ENCODE data around the gene AFAP1. TPM values are rescaled to one million over a fixed set of nuclear protein-coding genes. Genes with fewer than 3 reads are reported as not detected.
A peak's percentile ranks its signal among the peaks of the same experiment; 100 is the strongest.

AFAP1 gene
- total RNA-seq, 1 experiment from 2014 or later = 23.6 TPM

DNA sequence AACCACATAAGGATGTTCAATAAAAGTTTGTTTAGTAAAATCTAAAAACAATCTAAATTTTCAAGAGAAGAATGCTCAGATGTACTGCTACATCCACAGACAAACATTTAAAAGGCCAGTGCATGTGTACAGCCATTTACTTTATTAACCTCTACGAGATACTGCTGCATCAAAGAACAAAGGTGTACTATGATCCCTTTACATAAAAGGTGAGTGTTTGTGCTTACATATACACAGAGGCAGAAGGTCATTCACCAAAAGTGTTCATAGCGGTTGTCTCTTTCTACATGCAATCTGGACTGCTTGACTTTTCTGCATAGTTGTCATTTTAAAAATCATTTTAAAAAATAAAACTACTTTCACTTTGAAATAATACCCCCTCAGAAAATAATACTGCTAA, 81.7 kb downstream of the AFAP1 start (continued):
- TF ChIP-seq SOX15 (CRISPR knock-in tag; IDR thresholded peaks at IDR 0.05) (no peak), TEAD4 (CRISPR knock-in tag; IDR thresholded peaks at IDR 0.05) (no peak)

DNA sequence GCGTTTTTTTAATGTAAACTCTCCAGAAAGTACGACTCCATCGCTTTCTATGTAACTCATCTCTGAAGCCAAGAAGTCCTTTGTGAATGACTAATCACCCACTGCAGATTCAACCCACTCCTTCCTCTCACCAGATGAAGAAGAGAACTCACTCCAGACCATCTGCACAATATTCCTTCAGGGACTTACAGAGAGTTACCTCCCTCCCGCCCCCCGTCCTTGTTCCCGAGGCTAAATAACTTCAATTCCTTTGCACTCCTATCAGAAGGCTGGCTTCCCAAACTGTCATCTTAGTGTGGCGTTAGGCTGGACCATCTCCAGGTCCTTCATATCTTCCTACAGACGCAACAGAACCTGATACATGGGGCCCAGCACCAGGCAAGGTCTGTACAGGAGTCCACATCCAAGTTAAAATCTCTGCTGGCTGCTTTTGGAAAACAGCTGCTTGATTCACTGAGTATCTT, 82.4 kb downstream of the AFAP1 start:
- DNase-seq (ENCODE audit: low spot score) = no peak
- Mint-ChIP-seq H3K9me3 (no peaks in the 10 kb centered on the region), H3K4me3 (no peak overlapping the region), H3K4me1 (peaks cover 59% of the 10 kb centered on the region), H3K27ac (no peak overlapping the region; the same call in 1 of the 2 replicates), H3K27me3 (ENCODE audit: low read depth) (no peaks in the 10 kb centered on the region), H3K36me3 (peaks cover 16% of the 10 kb centered on the region)
- ATAC-seq = no peak
- TF ChIP-seq IRF2 (CRISPR knock-in tag; IDR thresholded peaks at IDR 0.05; ENCODE audit: borderline replicate concordance, low read depth) (no peak), SP1 (CRISPR knock-in tag; conservative IDR thresholded peaks at IDR 0.05) (no peak), ZNF423 (CRISPR knock-in tag; IDR thresholded peaks at IDR 0.05) (no peak), ESRRA (CRISPR knock-in tag; IDR thresholded peaks at IDR 0.05; ENCODE audit: borderline replicate concordance) (no peak), RORB (CRISPR knock-in tag; IDR thresholded peaks at IDR 0.05) (no peak), JAZF1 (CRISPR knock-in tag; IDR thresholded peaks at IDR 0.05) (no peak)
- TF ChIP-seq, protein P1, sequence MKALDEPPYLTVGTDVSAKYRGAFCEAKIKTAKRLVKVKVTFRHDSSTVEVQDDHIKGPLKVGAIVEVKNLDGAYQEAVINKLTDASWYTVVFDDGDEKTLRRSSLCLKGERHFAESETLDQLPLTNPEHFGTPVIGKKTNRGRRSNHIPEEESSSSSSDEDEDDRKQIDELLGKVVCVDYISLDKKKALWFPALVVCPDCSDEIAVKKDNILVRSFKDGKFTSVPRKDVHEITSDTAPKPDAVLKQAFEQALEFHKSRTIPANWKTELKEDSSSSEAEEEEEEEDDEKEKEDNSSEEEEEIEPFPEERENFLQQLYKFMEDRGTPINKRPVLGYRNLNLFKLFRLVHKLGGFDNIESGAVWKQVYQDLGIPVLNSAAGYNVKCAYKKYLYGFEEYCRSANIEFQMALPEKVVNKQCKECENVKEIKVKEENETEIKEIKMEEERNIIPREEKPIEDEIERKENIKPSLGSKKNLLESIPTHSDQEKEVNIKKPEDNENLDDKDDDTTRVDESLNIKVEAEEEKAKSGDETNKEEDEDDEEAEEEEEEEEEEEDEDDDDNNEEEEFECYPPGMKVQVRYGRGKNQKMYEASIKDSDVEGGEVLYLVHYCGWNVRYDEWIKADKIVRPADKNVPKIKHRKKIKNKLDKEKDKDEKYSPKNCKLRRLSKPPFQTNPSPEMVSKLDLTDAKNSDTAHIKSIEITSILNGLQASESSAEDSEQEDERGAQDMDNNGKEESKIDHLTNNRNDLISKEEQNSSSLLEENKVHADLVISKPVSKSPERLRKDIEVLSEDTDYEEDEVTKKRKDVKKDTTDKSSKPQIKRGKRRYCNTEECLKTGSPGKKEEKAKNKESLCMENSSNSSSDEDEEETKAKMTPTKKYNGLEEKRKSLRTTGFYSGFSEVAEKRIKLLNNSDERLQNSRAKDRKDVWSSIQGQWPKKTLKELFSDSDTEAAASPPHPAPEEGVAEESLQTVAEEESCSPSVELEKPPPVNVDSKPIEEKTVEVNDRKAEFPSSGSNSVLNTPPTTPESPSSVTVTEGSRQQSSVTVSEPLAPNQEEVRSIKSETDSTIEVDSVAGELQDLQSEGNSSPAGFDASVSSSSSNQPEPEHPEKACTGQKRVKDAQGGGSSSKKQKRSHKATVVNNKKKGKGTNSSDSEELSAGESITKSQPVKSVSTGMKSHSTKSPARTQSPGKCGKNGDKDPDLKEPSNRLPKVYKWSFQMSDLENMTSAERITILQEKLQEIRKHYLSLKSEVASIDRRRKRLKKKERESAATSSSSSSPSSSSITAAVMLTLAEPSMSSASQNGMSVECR (CRISPR knock-in tag; IDR thresholded peaks at IDR 0.05; ENCODE audit: borderline replicate concordance) = no peak
- TF ChIP-seq, protein P2, sequence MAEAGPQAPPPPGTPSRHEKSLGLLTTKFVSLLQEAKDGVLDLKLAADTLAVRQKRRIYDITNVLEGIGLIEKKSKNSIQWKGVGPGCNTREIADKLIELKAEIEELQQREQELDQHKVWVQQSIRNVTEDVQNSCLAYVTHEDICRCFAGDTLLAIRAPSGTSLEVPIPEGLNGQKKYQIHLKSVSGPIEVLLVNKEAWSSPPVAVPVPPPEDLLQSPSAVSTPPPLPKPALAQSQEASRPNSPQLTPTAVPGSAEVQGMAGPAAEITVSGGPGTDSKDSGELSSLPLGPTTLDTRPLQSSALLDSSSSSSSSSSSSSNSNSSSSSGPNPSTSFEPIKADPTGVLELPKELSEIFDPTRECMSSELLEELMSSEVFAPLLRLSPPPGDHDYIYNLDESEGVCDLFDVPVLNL (CRISPR knock-in tag; IDR thresholded peaks at IDR 0.05; ENCODE audit: borderline replicate concordance, low read depth) = no peak
- POLR2A ChIA-PET = no interaction called here
- CTCF ChIA-PET = no interaction called here

DNA sequence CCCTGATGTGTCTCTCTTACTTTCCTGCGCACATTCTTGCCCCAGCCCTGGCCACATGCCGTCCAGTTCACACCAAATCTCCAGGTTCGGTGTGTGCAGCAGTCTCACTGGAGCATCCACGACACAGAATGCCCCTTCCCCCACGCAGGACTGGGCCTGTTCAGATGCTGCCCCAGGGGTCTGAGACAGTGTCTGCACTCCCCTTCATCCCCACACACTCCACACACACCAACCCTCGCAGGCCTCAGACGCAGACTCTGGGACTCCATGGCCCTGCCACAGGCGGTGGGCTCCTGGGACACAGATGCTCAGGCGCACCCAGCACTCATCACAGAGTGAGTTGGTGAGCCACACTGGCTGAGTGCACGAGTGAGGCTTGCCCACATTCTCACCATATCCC, 83.9 kb downstream of the AFAP1 start:
- peak overlapping the region; percentile 68 for H3K27ac Mint-ChIP-seq
- ChIA-PET POLR2A (no interaction called here), CTCF (no interaction called here)
- H3K36me3 Mint-ChIP-seq = peaks cover 16% of the 10 kb centered on the region
- ATAC-seq (no peak), DNase-seq (ENCODE audit: low spot score) (no peak)
- no peaks in the 10 kb centered on the region for H3K9me3 Mint-ChIP-seq
- no peak overlapping the region for H3K4me3 Mint-ChIP-seq
- H3K4me1 Mint-ChIP-seq = peaks cover 46% of the 10 kb centered on the region
- no peaks in the 10 kb centered on the region for H3K27me3 Mint-ChIP-seq (ENCODE audit: low read depth)
- TF ChIP-seq EMX1 (CRISPR knock-in tag; IDR thresholded peaks at IDR 0.05) = no peak
- TF ChIP-seq NR3C1 (CRISPR knock-in tag; conservative IDR thresholded peaks at IDR 0.05; ENCODE audit: low read depth) = no peak
- TF ChIP-seq CREM (CRISPR knock-in tag; IDR thresholded peaks at IDR 0.05) = no peak
- TF ChIP-seq, protein P3, sequence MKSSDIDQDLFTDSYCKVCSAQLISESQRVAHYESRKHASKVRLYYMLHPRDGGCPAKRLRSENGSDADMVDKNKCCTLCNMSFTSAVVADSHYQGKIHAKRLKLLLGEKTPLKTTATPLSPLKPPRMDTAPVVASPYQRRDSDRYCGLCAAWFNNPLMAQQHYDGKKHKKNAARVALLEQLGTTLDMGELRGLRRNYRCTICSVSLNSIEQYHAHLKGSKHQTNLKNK (CRISPR knock-in tag; IDR thresholded peaks at IDR 0.05) = no peak
- no peak for TF ChIP-seq CBFB (CRISPR knock-in tag; IDR thresholded peaks at IDR 0.05; ENCODE audit: low read depth)
- TF ChIP-seq, protein P4, sequence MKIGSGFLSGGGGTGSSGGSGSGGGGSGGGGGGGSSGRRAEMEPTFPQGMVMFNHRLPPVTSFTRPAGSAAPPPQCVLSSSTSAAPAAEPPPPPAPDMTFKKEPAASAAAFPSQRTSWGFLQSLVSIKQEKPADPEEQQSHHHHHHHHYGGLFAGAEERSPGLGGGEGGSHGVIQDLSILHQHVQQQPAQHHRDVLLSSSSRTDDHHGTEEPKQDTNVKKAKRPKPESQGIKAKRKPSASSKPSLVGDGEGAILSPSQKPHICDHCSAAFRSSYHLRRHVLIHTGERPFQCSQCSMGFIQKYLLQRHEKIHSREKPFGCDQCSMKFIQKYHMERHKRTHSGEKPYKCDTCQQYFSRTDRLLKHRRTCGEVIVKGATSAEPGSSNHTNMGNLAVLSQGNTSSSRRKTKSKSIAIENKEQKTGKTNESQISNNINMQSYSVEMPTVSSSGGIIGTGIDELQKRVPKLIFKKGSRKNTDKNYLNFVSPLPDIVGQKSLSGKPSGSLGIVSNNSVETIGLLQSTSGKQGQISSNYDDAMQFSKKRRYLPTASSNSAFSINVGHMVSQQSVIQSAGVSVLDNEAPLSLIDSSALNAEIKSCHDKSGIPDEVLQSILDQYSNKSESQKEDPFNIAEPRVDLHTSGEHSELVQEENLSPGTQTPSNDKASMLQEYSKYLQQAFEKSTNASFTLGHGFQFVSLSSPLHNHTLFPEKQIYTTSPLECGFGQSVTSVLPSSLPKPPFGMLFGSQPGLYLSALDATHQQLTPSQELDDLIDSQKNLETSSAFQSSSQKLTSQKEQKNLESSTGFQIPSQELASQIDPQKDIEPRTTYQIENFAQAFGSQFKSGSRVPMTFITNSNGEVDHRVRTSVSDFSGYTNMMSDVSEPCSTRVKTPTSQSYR (CRISPR knock-in tag; IDR thresholded peaks at IDR 0.05) = no peak
- TF ChIP-seq NFYB (CRISPR knock-in tag; conservative IDR thresholded peaks at IDR 0.05; ENCODE audit: low read depth) = no peak
- TF ChIP-seq GABPB1 (CRISPR knock-in tag; IDR thresholded peaks at IDR 0.05) = no peak
- TF ChIP-seq ZNF232 (CRISPR knock-in tag; IDR thresholded peaks at IDR 0.05) = no peak
- no peak for TF ChIP-seq TEAD1 (CRISPR knock-in tag; IDR thresholded peaks at IDR 0.05)
- TF ChIP-seq, protein P5, sequence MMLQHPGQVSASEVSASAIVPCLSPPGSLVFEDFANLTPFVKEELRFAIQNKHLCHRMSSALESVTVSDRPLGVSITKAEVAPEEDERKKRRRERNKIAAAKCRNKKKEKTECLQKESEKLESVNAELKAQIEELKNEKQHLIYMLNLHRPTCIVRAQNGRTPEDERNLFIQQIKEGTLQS (CRISPR knock-in tag; conservative IDR thresholded peaks at IDR 0.05) = no peak
- TF ChIP-seq, protein P2 (CRISPR knock-in tag; IDR thresholded peaks at IDR 0.05; ENCODE audit: borderline replicate concordance, low read depth) = no peak
- TF ChIP-seq, protein P6, sequence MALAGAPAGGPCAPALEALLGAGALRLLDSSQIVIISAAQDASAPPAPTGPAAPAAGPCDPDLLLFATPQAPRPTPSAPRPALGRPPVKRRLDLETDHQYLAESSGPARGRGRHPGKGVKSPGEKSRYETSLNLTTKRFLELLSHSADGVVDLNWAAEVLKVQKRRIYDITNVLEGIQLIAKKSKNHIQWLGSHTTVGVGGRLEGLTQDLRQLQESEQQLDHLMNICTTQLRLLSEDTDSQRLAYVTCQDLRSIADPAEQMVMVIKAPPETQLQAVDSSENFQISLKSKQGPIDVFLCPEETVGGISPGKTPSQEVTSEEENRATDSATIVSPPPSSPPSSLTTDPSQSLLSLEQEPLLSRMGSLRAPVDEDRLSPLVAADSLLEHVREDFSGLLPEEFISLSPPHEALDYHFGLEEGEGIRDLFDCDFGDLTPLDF (CRISPR knock-in tag; IDR thresholded peaks at IDR 0.05) = no peak
- TF ChIP-seq MYBL2 (CRISPR knock-in tag; IDR thresholded peaks at IDR 0.05) = no peak
